ENCODE results near the gene RORB. TPM values are rescaled to one million over a fixed set of nuclear protein-coding genes. Genes with fewer than 3 reads are reported as not detected.
"Not testable (repeated sequence)": the region's sequence is repeated elsewhere in the genome, so short reads cannot be mapped to it uniquely, and the experiment has no call there.

The RORB gene
- total RNA-seq, 1 experiment from 2014 or later, result 0.13 TPM

DNA sequence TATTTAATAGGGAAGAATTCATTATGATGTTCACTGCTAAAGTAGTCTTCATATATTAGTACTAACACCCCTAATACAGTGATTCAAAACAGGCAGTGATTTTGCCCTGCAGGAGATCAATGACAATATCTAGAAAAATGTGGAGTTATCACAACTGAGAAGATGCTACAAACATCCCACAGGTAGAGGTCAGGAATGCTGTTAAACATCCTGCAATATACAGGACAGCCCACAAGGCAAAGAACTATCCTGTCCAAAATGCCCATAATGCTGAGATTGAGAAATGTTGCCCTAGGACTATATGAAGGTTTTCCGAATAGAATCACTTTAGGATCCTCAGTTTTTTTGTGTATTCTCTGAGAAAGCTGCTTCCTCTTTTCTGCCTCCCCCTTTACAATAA lies 15.3 kb downstream of the RORB start:
- no peak for DNase-seq (ENCODE audit: low read depth)

DNA sequence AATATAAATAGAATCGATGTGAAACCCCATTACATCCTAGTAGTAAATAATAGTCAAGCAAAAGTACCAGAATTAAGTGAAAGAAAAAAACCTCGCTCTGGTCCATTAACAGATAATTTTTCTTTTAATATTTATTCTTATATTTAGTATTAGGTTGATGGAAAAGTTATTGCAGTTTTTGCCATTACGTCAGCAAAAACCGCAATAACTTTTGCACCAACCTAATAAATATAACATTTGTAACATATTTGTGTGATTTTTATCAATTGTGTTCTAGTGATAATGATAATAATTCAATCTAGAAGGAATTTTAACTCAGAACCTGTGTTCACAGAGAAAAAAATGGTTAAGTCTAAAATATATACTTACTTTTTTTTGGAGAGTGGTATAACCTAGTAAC lies 16.1 kb downstream of the RORB start:
- no peak for DNase-seq (ENCODE audit: low read depth)

DNA sequence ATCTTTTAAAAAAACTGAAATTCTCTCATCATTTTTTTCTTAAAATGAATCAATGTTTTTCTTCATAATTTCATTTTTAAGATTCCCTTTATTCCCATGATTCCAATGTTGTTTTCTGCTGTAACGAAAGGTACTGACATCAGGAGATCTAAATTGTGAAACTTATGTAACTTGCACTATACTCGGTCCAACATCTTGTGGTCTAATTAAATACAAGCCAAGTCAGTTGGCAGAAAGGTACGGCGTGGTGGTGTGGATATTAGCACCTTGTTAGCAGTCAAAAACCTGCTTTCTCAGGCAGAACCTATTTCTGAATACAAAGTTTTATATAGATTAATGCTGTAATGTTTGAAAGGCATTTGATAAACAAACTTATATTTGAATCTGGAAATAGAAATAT lies 20.1 kb downstream of the RORB start:
- no peak for DNase-seq (ENCODE audit: low read depth)

GRCh38 chr9:74519419-74519818 lies 22.3 kb downstream of the RORB start:
- DNase-seq (ENCODE audit: low read depth), result no peak

DNA sequence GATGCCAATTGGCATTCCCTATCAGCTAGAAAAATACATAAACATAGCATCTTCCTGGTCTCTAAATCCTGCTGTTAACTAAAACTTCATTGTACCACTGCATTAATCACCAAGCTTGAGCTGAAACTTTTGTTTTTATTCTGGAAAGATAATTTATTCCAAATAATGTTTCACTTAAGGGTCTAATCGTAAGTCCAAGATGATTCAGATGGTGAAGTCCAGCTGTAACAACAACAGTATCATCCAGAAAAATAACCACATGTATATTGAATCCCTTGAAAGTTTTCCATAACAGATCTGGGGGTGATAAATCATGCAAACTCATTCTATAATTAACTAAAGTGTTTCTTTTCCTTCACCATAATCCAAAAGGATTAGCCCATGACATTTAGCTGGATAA lies 23.9 kb downstream of the RORB start:
- DNase-seq (ENCODE audit: low read depth), result no peak

DNA sequence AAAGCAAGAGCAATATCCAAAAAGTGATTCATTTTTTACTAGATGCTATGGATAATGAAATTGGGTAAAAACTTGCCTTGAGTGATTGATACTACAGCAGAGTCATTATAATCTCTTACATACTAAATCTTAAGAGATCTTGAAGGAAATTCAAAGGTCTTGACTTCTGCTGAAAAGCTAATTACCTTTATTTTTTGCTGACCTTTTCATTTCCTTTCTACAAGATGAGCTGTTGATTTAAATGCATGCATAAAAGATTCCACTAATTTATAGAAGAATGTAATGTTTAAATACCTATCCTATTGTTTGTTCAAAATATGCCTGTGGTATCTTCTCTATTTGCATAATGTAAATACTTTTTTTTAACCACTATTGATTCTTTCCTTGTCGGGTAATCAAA lies 27.2 kb downstream of the RORB start:
- no peak for DNase-seq (ENCODE audit: low read depth)

- no peak for DNase-seq (ENCODE audit: low read depth)
Observed at GRCh38 chr9:74526215-74526614, 29.1 kb downstream of the RORB start.

DNA sequence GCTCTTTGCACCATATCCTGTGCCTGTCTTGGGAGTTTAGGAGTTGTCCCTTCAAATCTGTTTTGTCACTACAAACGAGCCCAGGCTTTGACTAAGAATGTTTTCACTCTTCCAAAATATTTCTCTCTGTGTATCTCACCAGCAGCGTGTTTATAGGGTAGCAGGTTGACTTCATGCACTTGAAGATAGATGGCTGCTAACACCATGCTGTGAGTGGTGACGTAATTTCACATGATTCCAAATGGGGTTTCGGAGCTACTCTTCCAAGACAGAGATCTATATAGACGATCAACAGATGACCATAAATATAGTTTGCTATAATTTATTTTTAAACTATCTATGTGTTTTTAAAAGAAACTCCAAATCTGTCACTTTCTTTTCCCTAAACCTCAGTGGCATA lies 30.6 kb downstream of the RORB start:
- DNase-seq (ENCODE audit: low read depth), result no peak

- DNase-seq (ENCODE audit: low read depth), result no peak
Observed at GRCh38 chr9:74528207-74528606, 31.1 kb downstream of the RORB start.

DNA sequence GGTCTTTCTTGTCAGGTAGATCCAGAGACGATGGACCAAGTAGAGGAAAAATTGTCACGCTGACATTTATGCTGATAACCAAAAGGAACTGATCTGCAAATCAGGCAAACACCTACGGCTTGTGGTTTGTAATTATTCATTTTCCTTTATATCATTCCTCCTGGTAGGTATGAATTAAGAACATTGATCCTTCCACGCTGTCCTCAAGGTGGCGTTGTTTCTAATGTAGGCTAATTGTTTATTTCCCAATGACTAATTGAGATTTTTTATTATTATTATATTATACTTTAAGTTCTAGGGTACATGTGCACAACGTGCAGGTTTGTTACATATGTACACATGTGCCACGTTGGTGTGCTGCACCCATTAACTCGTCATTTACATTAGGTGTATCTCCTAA lies 33.3 kb downstream of the RORB start:
- not testable (repeated sequence) for DNase-seq (ENCODE audit: low read depth)

DNA sequence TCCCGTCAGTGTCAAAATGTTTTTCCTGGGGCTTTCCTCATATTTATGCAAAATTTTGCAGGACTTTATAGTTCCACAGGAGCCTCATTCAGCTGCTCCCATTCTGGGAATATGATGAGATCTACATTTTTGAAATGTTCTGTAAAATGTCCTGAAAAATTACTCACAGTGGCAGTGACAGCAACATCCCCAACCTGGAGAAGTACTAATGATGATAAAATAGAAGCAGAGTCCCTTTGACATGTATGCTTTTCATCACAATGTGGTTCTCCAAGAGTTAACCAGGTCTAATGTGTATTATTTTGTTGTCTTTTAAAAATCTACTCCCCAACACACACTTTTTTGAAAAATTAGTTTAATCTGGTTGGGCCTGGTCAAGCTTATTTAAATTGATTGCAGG lies 36.1 kb downstream of the RORB start:
- DNase-seq (ENCODE audit: low read depth), result no peak

- no peak for DNase-seq (ENCODE audit: low read depth)
Observed at GRCh38 chr9:74534841-74535240, 37.7 kb downstream of the RORB start.

DNA sequence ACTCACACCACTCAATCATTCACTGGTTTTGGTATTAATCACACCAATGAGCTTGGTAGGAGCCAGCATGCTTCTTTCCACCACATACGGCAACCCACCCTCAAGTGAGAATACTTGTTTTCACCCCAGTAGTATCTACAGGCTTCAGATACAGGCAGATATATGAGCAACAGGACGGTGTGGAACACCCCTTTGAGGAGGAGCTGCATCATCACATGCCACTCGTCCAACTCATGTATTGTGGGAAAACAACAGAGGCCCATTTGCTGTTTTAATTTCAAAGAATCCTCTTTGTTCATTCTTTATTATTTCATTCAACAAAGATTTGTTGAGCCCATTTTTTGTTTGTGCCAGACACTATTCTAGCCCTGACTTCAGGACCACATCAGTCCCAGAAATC lies 46.0 kb downstream of the RORB start:
- DNase-seq (ENCODE audit: low read depth), result no peak

GRCh38 chr9:74551266-74551665 lies 54.1 kb downstream of the RORB start:
- DNase-seq (ENCODE audit: low read depth), result peak; percentile 53

GRCh38 chr9:74554751-74555419 lies 57.8 kb downstream of the RORB start:
- DNase-seq (ENCODE audit: low read depth), result peak; percentile 4

DNA sequence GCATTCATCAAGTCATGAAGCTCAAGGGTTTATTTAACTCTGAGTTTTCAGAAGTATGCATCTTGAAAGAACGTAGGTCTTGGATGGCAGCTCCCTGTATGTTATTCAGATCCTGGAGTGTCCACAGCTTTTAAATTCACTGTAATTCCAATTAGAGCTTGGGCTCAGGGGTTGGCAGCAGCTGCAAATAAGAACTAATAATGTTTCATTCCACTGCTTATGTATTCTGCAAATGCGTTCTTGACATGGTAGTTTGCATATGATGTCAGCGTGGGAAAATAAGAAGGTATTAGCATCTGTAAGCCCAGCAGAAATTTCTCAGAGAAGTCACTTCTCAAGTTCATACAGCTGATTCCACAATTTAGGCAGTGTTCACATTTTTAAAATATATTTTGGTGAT lies 58.4 kb downstream of the RORB start:
- DNase-seq (ENCODE audit: low read depth), result no peak

GRCh38 chr9:74556685-74557084 lies 59.5 kb downstream of the RORB start:
- peak; percentile 89 for DNase-seq (ENCODE audit: low read depth)

DNA sequence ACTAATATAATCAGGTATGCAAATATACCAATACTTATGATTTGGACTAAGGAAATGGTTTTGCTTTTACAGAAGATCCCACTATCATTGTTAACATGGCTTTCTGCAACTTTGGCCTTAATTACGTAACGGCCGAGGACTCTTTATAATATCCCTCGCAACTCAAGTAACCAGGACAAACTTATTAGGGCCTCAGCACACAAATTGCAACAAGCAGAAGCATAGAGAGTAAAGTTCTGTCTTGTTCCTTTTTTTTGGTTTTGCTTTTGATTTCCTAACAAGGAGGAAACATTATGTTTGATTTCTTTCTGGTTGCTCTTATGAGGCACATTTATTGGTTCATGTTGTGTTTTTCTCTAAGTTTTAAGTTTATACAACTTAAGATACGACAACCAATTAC lies 60.4 kb downstream of the RORB start:
- DNase-seq (ENCODE audit: low read depth), result no peak

DNA sequence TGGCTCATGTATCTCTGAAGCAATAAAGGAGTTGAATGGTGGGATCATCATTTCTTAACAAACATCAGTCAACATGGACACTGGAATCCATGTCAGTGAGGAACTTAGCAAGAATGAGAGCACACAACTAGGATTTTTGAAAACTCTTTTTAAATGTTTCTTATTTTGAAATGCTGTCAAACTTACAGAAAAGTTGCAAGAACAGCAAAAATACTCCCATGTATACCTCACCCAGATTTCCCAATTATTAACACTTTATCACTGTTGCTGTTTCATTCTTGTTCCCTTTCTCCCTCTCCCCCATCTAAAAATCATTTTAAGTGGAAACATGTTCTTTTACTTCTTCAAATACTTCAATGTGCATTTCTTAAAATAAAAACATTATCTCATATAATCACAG lies 65.5 kb downstream of the RORB start:
- no peak for DNase-seq (ENCODE audit: low read depth)

- DNase-seq (ENCODE audit: low read depth), result peak; percentile 27
Observed at GRCh38 chr9:74570879-74571512, 73.9 kb downstream of the RORB start.

GRCh38 chr9:74573640-74574191 lies 76.6 kb downstream of the RORB start:
- peak; percentile 57 for DNase-seq (ENCODE audit: low read depth)

DNA sequence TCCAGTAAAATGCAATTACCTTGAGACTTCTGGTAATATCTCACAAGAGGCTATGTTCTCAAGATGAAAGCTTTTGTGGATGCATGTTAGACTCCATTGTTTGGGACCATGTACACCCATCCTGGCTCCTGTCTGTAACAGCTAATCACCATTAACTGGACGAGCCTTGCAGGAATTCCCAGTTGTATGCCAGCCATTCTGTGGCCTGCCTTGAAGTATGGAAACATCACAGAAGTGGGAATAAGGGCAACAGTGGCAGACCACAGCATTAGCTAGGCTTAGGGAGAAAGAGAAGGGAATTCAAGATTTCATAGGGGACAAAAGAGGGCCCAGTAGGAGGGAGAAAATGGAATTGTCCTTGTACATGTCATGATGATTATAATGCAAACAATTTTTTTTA lies 79.0 kb downstream of the RORB start:
- DNase-seq (ENCODE audit: low read depth), result no peak

- no peak for DNase-seq (ENCODE audit: low read depth)
Observed at GRCh38 chr9:74577956-74578355, 80.8 kb downstream of the RORB start.

Data from HT1080 (cell line).